ENCODE measurements around the gene MT1E.
"Not testable (repeated sequence)": the region's sequence is repeated elsewhere in the genome, so short reads cannot be mapped to it uniquely, and the experiment has no call there.

Gene MT1E

GRCh38 chr16:56625140-56625942 lies at the start of gene MT1E:
TSS of gene MT1E (plus strand) at chr16:56625781. CDS start at chr16:56625852, 71 bp downstream.
- no peak within 1 kb of the TSS for H3K4me3 ChIP-seq (ENCODE audit: low read depth, low read length)
- TF ChIP-seq CTCF (IDR thresholded peaks at IDR 0.05; ENCODE audit: control insufficient read depth, extremely low read depth, insufficient read depth): no peak
- no peak for DNase-seq (ENCODE audit: low read depth)

- no peak overlapping the region for H3K4me3 ChIP-seq (ENCODE audit: low read depth, low read length)
- DNase-seq (ENCODE audit: low read depth): peak; percentile 34
- TF ChIP-seq CTCF (IDR thresholded peaks at IDR 0.05; ENCODE audit: control insufficient read depth, extremely low read depth, insufficient read depth): peak; percentile 62
Measured at GRCh38 chr16:56576585-56577299, 48.8 kb upstream of the MT1E start.

GRCh38 chr16:56577300-56577625 lies 48.3 kb upstream of the MT1E start:
- no peak overlapping the region for H3K4me3 ChIP-seq (ENCODE audit: low read depth, low read length)
- DNase-seq (ENCODE audit: low read depth): no peak
- no peak for TF ChIP-seq CTCF (IDR thresholded peaks at IDR 0.05; ENCODE audit: control insufficient read depth, extremely low read depth, insufficient read depth)

- no peak overlapping the region for H3K4me3 ChIP-seq (ENCODE audit: low read depth, low read length)
- DNase-seq (ENCODE audit: low read depth): no peak
- TF ChIP-seq CTCF (IDR thresholded peaks at IDR 0.05; ENCODE audit: control insufficient read depth, extremely low read depth, insufficient read depth): no peak
Measured at GRCh38 chr16:56580391-56581048, 45.1 kb upstream of the MT1E start.

GRCh38 chr16:56582911-56583310 lies 42.7 kb upstream of the MT1E start:
- not testable (repeated sequence) for H3K4me3 ChIP-seq (ENCODE audit: low read depth, low read length); DNase-seq (ENCODE audit: low read depth)

GRCh38 chr16:56583351-56584168 lies 42.0 kb upstream of the MT1E start:
- DNase-seq (ENCODE audit: low read depth): no peak
- H3K4me3 ChIP-seq (ENCODE audit: low read depth, low read length): no peak overlapping the region
- no peak for TF ChIP-seq CTCF (IDR thresholded peaks at IDR 0.05; ENCODE audit: control insufficient read depth, extremely low read depth, insufficient read depth)

Measured in LNCaP clone FGC (cell line).